GM21526 (cell line): Measurements from ENCODE around the gene HMCES.
"Not testable (repeated sequence)": the region's sequence is repeated elsewhere in the genome, so short reads cannot be mapped to it uniquely, and the experiment has no call there.

Experiments used
- ATAC-seq: cut with Tn5 transposase; IDR thresholded peaks from one replicate; pipeline ENCODE4 v1.9.1; 2021; ENCODE audit warnings: moderate library complexity; ENCODE audit not compliant: unreplicated experiment, low FRiP score

Gene HMCES

DNA sequence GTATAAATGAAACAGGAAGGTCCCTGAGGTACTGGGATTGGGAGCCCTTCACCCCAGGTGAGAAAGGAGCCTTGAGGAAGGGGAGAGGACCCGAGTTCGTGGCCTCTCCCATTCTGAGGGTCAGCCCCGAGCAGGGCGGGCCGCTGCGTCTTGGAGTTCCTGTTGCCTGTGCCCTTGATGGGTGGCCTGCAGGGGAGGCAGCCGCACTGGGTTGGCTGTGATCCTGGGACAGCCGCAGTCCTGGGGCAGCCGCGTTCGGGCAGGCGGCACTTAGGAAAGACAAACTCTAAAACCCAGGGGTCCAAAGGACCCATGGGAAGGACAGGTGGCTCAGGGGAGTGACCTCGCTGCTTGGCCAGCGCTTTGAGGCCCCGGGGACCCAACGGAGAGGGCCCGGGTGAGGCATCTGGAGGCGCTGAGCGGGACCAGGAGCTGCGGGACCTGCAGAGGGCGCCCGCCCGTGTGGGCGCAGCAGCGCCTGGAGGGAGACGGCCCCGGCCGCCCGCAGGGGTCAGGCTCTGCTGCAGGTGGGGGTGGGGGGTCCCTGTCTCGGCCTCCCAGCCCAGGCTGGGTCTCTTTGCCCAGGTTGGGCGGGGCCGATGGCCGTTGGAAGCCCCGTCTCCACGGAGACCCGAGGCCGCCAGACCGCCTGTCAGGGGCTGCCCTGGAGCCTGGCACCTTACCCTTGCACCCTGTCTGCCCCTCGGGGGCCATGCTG lies 65.1 kb downstream of the HMCES start:
- no peak for ATAC-seq

DNA sequence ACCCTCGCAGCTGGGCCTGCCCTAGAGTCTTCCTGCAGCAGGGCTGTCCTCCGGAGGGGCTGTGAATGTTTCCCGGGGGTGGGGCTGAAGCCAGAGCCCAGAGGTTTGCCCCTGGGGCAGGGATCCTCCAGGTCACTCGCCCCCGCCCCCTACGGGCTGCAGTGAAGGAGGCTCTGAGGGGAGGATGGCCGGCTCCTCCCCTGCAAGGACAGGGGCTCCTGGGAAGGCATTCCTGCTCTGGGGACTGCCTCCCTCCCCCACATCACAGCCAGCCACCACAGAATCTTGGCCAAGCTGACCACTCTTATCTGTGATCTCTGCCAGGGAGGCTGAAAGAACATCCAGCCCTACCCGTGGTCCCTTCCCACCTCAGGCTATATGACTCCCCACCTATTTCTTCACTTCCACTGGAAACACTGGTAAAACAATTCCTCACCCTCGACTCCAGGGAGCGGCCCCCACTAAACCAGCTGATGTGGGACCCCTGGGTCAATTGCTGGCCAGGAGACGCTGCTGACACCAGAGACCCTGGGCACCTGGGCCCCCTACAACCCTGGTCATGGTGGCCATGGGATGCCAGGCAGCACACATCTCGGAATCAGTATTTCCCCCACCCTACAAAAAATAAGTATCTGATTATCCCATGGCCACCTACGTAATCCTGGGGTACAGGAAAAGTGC lies 66.0 kb downstream of the HMCES start:
- ATAC-seq, result no peak

DNA sequence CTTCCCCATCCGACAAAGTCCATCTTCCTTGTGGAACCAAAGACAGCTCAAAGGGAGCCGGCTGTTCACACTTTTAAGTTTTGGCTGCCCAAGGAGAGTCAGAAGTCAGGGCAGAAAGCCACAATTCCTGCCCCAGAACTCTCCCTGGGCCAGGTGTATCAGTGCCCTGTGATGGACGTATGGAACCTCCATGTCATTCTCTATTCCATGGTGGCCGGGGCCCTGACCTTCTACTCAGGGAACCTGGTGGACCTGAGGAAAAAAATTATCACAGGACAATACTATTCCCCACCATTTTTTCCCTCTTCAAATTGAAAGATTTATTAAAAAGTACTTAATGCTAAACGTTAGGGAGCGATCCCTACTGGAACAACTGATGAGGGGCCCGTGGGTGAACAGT lies 66.6 kb downstream of the HMCES start:
- ATAC-seq, result no peak

DNA sequence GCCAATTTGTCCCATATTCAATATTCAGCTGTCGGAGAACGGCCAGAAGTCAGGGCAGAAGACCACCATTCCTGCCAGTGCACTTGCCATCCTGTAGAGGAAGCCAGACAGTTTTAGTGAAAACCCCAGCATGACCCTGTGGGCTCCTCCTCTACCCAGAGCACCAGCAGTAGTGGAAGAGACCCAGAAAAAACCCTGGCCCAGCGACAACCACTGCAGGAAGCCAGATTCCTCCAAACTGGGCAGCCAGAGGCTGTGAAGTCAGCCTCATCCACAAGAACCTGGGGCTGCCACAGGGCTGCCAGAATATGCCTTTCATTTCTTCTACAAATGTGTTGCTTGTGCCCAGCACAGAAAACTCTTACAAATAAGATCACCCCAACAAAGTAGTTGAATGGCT lies 67.3 kb downstream of the HMCES start:
- no peak for ATAC-seq

DNA sequence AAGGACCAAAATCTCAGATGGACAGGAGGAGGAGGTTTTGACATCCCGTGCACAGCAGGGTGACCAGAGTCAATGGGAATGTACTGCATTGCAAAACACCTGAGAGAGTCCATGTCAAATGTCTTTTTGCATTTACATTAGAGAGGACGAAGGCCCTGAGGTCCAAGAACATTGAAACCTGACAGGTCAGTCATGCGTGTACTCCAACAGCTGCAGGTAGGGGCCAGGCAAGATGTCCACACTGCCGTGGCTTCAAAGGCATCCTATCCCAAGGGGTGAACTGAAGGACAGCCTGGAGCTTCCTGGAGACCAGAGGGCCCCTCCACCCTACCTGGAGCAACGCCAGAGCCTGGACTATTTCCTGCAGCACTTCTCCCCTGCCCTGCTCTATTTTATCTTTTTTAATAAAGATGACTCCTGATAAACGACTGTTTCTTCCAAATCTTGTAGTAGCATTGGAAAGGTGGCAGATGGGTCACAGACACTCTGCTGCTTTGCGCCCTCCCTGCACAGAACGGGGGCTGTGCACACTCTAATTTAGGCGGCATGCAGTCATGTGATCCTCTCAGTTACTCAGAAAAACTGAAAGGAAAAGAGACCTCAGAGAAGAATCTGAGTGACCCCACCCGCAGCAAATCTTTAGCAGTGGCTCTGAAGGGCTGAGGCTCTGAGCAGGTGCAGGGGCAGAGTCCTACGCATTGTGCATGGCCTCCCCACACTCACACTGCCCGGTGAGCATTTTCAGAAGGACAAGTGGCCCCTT lies 68.2 kb downstream of the HMCES start:
- ATAC-seq, result no peak

DNA sequence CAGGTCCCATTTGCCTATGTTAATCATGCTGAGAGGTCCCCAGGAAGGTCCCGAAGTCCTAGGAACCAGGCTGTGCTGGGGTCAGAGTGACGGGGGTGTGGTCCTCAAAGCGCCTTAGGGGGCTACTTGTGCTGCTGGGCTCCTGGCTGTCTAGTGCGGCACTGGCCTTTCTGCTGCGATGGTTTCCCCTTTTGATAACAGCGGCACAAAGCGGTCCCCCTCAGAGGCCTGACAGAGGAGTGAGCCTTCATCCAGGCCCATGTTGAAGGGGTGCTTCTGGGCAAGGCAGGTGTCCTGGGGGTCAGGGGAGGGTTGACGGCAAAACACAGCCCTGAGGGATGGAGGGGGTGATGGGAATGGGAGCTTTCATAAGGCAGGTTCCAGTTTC lies 68.8 kb downstream of the HMCES start:
- ATAC-seq, result no peak

DNA sequence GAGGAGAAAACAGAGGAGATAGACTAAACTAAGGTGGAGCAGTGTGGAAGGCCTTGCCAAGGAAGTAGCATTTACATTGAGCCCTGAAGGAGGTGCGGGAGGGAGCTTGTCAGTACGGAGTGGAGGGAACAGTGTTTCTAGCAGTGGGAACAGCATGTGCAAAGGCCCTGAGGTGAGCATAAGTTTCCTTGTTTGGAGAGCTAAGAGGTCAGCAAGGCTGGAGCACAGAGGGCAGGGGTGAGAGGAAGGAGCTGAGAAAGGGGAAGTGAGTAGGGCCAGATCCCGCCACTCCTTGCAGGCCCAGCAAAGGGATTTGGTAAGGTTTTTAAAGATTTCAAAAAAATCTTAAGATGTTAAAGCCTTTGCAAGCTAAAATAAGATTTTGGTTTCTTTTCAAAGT lies 70.1 kb downstream of the HMCES start:
- no peak for ATAC-seq

DNA sequence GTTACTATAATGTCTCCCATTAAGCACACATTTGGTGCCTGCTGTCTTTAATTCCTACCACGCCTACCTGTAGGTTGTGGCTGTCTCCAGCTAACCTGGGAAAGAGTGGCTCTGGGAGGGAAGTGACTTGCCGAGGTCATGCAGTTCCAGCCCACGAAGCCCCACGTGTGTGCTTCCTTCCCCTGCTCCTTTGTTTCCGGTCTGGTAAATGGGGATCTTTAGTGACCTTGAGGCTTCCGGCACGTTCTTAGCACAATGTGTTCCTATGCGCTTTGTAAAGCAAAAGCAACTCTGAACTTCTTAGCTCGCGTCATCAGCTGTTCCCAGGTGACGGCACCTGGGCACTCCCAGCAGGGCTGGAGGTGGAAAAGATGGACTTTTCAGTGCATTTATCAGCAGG lies 70.5 kb downstream of the HMCES start:
- not testable (repeated sequence) for ATAC-seq

DNA sequence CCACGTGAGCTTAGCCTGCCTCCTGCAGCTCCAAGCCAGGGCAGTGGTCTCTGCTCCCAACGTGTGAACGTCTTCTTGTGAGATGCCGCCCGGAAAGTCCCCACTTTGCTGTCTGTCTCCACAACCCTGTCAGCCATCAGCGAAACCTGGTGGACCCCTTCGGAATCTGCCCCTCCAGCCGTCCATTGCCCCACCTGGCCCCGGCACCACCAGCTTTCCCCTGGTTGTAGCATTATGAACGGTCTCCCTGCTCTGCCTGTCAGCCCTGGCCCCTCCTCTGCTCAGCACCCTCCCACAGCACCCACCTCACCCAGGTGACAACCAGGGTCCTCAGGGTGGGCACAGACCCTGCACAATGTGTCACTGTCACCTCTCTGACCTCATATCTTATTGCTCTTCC lies 71.1 kb downstream of the HMCES start:
- no peak for ATAC-seq

DNA sequence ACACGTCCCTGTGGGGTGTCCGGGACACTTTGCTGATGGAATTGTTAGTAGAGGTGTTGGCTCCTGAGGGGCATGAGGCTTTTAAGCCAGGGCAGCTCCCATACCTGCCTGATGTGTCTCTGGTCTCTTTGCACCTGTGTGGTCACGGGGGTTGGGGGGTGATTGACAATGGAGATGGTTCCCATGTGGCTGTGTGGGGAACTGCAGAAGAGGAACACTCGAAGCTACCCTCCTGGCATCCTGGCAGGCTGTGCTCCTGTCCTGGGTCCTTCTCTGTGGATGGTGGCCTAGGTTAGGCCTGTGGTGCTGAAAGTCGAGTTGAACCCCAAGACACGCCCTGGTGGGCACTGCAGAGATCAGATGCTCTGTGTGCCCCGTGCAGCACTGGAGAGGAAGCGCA lies 73.4 kb downstream of the HMCES start:
- no peak for ATAC-seq

DNA sequence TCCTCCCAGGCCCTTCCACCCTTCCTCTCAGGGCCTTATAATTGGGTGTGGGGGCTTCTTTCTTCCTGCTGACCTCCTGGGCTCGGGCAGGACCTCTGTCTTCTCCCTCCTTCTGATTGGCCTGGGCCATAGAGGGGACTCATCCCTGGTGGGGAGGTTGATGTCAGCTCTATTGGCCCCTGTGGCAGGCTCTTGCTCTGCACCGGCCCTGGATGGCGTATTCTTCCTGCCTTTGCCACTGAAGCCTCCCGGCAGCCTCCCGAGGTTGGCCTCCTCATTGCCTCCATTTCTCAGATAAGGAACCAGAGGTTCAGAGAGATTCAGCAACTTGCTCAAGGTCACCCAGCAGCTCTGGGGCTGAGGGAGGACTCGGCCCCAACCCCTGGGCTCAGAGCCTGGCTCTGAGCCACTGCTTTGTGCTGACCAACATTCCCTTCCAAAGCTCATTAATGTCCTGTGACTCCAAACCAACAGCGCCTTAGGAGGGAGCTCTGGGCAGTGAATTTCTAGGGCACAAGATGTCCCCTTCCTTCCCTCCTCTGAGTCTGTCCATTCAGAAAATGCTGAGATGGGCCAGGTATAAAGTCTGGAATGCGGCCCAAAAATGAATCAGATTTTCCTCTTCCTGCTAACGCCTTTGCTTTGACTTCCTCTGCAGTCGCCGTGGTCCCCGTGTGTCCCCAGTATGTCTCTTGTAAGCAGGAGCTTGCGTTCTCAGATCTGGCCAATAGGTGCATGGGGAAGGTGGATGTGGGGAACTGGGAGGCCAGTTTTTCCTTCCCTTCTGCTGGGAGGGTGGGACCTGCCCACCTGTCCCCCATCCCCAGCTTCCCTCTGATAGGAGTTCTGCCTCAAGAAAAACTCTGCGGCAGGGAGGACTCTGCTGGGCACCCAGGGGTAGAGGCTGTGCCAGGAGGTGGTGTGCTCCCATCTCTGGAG lies 74.2 kb downstream of the HMCES start:
- ATAC-seq, result no peak

DNA sequence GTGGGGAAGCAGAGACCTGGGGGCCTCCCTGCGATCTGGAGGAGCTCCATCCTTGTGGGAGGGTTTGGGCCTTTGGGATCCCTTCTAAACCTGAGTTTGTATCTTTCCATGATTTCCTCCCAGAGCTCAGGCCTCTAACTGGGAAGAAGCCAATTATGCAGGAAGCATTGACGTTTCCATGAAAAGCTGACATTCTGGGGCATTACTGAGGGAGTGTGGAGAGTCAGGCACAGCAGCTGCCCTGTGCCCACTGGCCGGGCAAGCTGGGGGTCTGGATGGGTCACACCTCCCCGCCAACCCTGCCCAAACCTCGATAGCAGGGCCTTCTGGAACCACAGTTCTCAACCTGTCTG lies 74.9 kb downstream of the HMCES start:
- ATAC-seq, result no peak
